ENCODE measurements around the gene ANO6. TPM values are rescaled to one million over a fixed set of nuclear protein-coding genes. Genes with fewer than 3 reads are reported as not detected.
"Not testable (repeated sequence)": the region's sequence is repeated elsewhere in the genome, so short reads cannot be mapped to it uniquely, and the experiment has no call there.

ANO6 gene
- total RNA-seq, 1 donor from 2014 or later: 46.2 TPM

DNA sequence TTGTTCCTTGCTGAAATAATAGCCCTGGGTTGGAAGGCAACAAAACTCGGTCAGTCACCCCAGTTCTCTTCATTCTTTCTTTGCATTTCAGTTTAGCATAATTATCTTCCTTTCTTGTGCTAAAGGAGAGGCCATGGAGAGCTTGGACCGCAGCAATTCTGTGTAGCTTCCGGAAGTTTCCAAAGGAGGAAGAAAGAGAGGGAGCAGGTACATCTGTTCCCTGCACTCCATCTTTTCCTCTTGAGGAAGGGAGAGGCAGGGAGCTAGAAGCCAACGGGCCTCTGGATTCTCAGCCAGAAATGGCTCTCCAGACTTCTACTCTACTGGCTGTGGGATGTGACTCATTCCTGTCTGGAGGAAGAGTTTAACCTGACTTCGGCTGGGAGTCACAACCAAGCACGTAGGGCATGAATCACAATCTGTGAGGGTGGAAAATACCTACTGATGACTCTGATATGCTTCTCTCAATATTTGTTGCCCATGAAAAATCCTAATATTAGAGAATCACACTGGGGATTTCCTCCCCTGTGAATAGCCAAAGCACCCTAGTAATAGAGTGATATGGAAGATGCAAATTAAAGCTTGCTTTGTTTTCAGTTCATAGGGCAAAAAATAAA, 17.0 kb downstream of the ANO6 start:
- no peak for DNase-seq
- Histone ChIP-seq H3K27me3 (ENCODE audit: low read depth) (no peaks in the 10 kb centered on the region), H3K36me3 (no peaks in the 10 kb centered on the region), H3K27ac (replicated peaks) (peak overlapping the region; percentile 86), H3K4me1 (peaks cover 53% of the 10 kb centered on the region), H3K9me3 (replicated peaks) (no peaks in the 10 kb centered on the region), H3K4me3 (peak overlapping the region; percentile 4)
- intact Hi-C loops (cut with micrococcal nuclease): no loop called here
- TF ChIP-seq, protein P1, sequence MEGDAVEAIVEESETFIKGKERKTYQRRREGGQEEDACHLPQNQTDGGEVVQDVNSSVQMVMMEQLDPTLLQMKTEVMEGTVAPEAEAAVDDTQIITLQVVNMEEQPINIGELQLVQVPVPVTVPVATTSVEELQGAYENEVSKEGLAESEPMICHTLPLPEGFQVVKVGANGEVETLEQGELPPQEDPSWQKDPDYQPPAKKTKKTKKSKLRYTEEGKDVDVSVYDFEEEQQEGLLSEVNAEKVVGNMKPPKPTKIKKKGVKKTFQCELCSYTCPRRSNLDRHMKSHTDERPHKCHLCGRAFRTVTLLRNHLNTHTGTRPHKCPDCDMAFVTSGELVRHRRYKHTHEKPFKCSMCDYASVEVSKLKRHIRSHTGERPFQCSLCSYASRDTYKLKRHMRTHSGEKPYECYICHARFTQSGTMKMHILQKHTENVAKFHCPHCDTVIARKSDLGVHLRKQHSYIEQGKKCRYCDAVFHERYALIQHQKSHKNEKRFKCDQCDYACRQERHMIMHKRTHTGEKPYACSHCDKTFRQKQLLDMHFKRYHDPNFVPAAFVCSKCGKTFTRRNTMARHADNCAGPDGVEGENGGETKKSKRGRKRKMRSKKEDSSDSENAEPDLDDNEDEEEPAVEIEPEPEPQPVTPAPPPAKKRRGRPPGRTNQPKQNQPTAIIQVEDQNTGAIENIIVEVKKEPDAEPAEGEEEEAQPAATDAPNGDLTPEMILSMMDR (IDR thresholded peaks at IDR 0.05; ENCODE audit: borderline replicate concordance): no peak

DNA sequence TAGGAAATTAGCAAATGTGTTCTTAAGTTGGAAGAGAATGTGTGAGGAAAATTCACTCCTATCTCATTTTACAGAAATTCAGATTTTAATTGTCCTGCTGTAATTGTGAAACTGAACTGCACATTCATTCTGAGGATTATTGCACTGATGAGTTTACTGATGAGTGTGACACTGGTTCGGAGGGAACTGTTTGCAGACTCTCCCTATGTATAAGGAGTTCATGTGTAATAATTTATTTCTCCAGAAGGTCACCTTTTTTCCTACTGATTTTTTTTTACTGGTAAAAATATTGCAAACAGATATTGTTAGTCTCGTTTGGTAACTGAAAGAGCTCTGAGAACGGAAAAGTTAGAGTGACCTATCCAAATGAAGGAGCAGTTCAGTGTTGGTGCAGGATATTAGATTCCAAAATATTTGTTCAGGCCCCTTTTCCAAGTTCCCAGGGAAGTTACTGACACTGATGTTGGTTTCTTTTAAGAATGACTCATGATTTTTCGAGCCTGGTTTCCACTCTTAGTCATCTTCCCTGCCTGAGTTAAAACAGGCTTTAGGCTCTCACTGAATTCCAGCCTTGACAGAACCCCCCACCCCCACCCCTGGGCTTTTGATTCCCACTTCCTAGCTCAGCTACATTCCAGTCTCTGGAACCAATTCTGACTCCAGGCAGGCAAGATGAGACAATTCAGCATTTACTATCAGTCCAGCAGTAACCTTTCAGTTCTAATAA, 18.4 kb downstream of the ANO6 start:
- no peaks in the 10 kb centered on the region for H3K27me3 ChIP-seq (ENCODE audit: low read depth)
- H3K27ac ChIP-seq (replicated peaks): peak overlapping the region; percentile 86
- TF ChIP-seq, protein P1 (IDR thresholded peaks at IDR 0.05; ENCODE audit: borderline replicate concordance): no peak
- H3K9me3 ChIP-seq (replicated peaks): no peaks in the 10 kb centered on the region
- no peaks in the 10 kb centered on the region for H3K36me3 ChIP-seq
- DNase-seq: no peak
- peak overlapping the region; percentile 4 for H3K4me3 ChIP-seq
- H3K4me1 ChIP-seq: peaks cover 51% of the 10 kb centered on the region
- intact Hi-C loops (cut with micrococcal nuclease): no loop called here

DNA sequence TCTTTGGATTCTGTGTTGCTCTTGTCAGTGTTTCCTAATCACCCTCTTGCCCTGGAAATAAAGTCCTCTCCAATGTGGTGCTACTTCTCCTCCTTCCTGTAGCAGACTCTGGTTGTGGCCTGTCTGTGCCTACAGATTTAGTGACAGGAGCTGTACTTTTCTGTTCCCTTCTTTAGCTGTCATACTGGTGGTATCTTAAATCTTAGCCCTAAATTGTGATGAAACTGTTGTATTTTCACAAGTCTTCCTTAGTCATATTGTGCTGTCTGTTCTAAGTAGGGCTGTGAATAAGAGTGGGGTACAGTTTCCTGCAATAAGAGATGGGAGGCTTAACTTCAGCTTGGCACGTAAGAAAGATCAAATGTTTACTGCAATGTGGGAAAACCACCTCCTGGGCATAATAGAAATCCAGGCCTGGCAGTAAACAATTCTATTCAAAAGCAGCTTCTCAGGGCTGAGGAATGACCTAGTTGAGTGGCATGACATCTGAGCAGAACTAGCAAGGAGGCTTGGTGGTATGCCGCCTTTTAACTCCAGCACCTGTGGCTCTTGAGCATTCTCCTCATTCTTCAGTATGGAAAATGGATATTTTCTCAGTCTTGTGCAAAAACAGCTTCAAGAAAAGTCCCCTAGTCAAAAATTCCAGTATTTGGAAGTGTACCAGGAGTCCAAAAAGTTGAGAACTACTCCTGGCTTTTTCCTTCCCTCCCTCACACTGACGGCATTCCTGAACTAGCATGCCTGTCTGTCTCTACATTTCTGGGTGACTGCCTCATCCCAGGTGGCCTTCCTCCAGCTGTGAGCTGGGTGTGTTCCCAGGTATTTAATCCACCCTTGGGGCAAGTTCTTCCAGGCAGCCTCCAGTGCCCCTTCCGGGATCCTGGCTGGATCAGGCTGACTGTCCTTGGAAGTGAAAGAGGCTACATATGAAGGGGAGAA, 19.5 kb downstream of the ANO6 start:
- intact Hi-C loops (cut with micrococcal nuclease): no loop called here
- Histone ChIP-seq H3K36me3 (no peaks in the 10 kb centered on the region), H3K27ac (replicated peaks) (peak overlapping the region; percentile 86), H3K4me3 (no peak overlapping the region), H3K9me3 (replicated peaks) (no peaks in the 10 kb centered on the region), H3K27me3 (ENCODE audit: low read depth) (no peaks in the 10 kb centered on the region), H3K4me1 (peaks cover 52% of the 10 kb centered on the region)
- TF ChIP-seq, protein P1 (IDR thresholded peaks at IDR 0.05; ENCODE audit: borderline replicate concordance): no peak
- DNase-seq: no peak

DNA sequence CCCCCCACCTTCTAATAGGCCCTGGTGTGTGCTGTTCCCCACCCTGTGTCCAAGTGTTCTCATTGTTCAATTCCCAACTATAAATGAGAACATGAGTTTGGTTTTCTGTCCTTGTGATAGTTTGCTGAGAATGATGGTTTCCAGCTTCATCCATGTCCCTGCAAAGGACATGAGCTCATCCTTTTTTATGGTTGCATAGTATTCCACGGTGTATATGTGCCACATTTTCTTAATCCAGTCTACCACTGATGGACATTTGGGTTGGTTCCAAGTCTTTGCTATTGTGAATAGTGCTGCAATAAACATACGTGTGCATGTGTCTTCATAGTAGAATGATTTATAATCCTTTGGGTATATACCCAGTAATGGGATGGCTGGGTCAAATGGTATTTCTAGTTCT, 20.5 kb downstream of the ANO6 start:
- H3K4me1 ChIP-seq: peaks cover 55% of the 10 kb centered on the region

DNA sequence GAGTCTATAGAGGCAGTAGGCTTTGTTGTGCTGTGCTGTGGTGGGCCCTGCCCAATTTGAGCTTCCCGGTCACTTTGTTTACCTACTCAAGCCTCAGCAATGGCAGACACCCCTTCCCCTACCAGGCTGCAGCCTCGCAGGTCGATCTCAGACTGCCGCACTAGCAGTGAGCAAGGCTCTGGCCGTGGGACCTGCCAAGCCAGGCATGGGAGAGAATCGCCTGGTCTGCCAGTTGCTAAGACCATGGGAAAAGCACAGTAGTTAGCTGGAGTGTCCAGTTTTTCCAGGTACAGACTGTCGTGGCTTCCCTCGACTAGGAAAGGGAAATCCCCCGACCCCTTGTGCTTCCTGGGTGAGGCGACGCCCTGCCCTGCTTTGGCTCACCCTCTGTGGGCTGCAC, 26.3 kb downstream of the ANO6 start:
- H3K27me3 ChIP-seq (ENCODE audit: low read depth): no peaks in the 10 kb centered on the region
- H3K27ac ChIP-seq (replicated peaks): no peak overlapping the region
- peaks cover 6% of the 10 kb centered on the region for H3K4me1 ChIP-seq
- DNase-seq: no peak
- H3K36me3 ChIP-seq: no peaks in the 10 kb centered on the region
- no peak overlapping the region for H3K4me3 ChIP-seq
- intact Hi-C loops (cut with micrococcal nuclease): no loop called here
- H3K9me3 ChIP-seq (replicated peaks): no peaks in the 10 kb centered on the region
- TF ChIP-seq, protein P1 (IDR thresholded peaks at IDR 0.05; ENCODE audit: borderline replicate concordance): no peak

More for the DNA sequence above, 20.5 kb downstream of the ANO6 start:
- DNase-seq; intact Hi-C loops (cut with micrococcal nuclease); H3K36me3 ChIP-seq; H3K27me3 ChIP-seq (ENCODE audit: low read depth); H3K9me3 ChIP-seq (replicated peaks); H3K4me3 ChIP-seq: not testable (repeated sequence)
- peak overlapping the region; percentile 86 for H3K27ac ChIP-seq (replicated peaks)

All from left ventricle myocardium inferior (tissue), 1 donor.